HepG2 (cell line): ENCODE measurements around the gene BIRC5. TPM values are rescaled to one million over a fixed set of nuclear protein-coding genes. Genes with fewer than 3 reads are reported as not detected.

Experiments
- ATAC-seq: fragments of 200-7000 bp; cut with Tn5 transposase; 3 replicates; pipeline ENCODE4 v1.9.1; 2020; ENCODE audit warnings: mild to moderate bottlenecking, moderate library complexity
- BruUV-seq: library from RNA; stranded (reverse); fragments of 400-500 nt; replicated peaks from 2 replicates; lab custom pipeline; 2021; lab: Mats Ljungman, UMichigan
- CTCF ChIA-PET: fragments of 300-600 bp; formaldehyde crosslinking; extraction: SDS; loops from one replicate; lab custom pipeline; 2021; ENCODE audit warnings: low total read pairs, inconsistent platforms, low intra/inter-chr PET ratio; lab: Yijun Ruan, JAX
- POLR2A ChIA-PET: fragments of 350-600 bp; sonication (Branson Sonifier 250); formaldehyde crosslinking; loops from one replicate; lab custom pipeline; 2020; ENCODE audit warnings: antibody characterized with exemption, inconsistent platforms; lab: Yijun Ruan, JAX
- DNase-seq: peaks from one replicate; pipeline ENCODE4 v3.0.0-alpha.2; 2015; ENCODE audit warnings: low spot score
- FAIRE-seq: peaks from 3 replicates; lab custom pipeline; 2011; peaks lifted over from hg19 to GRCh38; lab: Jason Lieb, UNC
- H2AFZ ChIP-seq: one replicate; pipeline ENCODE4 v1.6.1; 2011; ENCODE audit warnings: low read length, inconsistent platforms
- H3K27ac ChIP-seq: fragments of 300-600 bp; 3 replicates; pipeline ENCODE4 v1.8.0; 2011; ENCODE audit warnings: mixed run types, mild to moderate bottlenecking, mixed read lengths, low read length, inconsistent platforms; ENCODE audit not compliant: insufficient read depth; ENCODE audit errors: extremely low read length
- H3K27me3 ChIP-seq, 2 experiments: fragments of 200-600 bp in 1 of 2; 2 replicates in 1 of 2; 3 replicates in 1 of 2; pipeline versions ENCODE4 v1.6.0 to v1.8.0; 2011; ENCODE audit warnings: low read length in 2 of 2, mild to moderate bottlenecking in 2 of 2, moderate library complexity in 2 of 2, inconsistent platforms in 1 of 2; ENCODE audit not compliant: insufficient read depth in 2 of 2, control insufficient read depth in 1 of 2
- H3K36me3 ChIP-seq, 2 experiments: fragments of 200-600 bp in 1 of 2; replicated peaks in 1 of 2; 2 replicates in 1 of 2; 3 replicates in 1 of 2; pipeline versions ENCODE4 v1.5.1 to v1.8.0; 2011; ENCODE audit warnings: low read length in 2 of 2, inconsistent platforms in 1 of 2; ENCODE audit not compliant: insufficient read depth in 2 of 2, control insufficient read depth in 1 of 2
- H3K4me1 ChIP-seq: 2 replicates; pipeline ENCODE4 v1.5.1; 2012; ENCODE audit warnings: low read length, inconsistent platforms; ENCODE audit not compliant: insufficient read depth
- H3K4me2 ChIP-seq: 2 replicates; pipeline ENCODE4 v1.6.0; 2011; ENCODE audit warnings: low read depth, low read length, inconsistent platforms
- H3K4me3 ChIP-seq, 3 experiments: fragments of 200-600 bp in 1 of 3; sonication (generic), shearing (Covaris generic) in 1 of 3; replicated peaks in 1 of 3; 2 replicates each; pipeline ENCODE4 v1.5.1; 2011 to 2016; ENCODE audit warnings: low read length in 3 of 3, inconsistent platforms in 2 of 3, low read depth in 2 of 3, mild to moderate bottlenecking in 2 of 3, control low read depth in 1 of 3, mixed read lengths in 1 of 3; ENCODE audit not compliant: insufficient read depth in 1 of 3
- H3K79me2 ChIP-seq: one replicate; pipeline ENCODE4 v1.6.1; 2011; ENCODE audit warnings: low read length, inconsistent platforms; ENCODE audit not compliant: insufficient read depth
- H3K9ac ChIP-seq: 2 replicates; pipeline ENCODE4 v1.6.0; 2011; ENCODE audit warnings: mild to moderate bottlenecking, low read depth, low read length, inconsistent platforms; ENCODE audit not compliant: insufficient read depth
- H3K9me3 ChIP-seq: 2 replicates; pipeline ENCODE4 v1.5.1; 2012; ENCODE audit warnings: mild to moderate bottlenecking, low read length
- H4K20me1 ChIP-seq: 2 replicates; pipeline ENCODE4 v1.6.0; 2011; ENCODE audit warnings: inconsistent platforms, mild to moderate bottlenecking, low read length, moderate library complexity; ENCODE audit not compliant: insufficient read depth
- GATAD1 ChIP-seq: IDR thresholded peaks from 2 replicates; pipeline ENCODE4 v1.6.1; 2016; ENCODE audit warnings: missing genetic modification reagents, missing compliant biosample characterization
- IRF2 ChIP-seq: IDR thresholded peaks from 2 replicates; pipeline ENCODE4 v1.6.1; 2018; ENCODE audit warnings: missing genetic modification reagents, missing compliant biosample characterization
- POLR2G ChIP-seq: fragments of 200-400 bp; formaldehyde crosslinking; IDR thresholded peaks from 2 replicates; pipeline ENCODE4 v1.6.1; 2018; ENCODE audit warnings: mild to moderate bottlenecking, low read depth, low read length, moderate library complexity
- SIX1 ChIP-seq: sonication (generic); formaldehyde crosslinking; IDR thresholded peaks from 2 replicates; pipeline ENCODE4 v1.4.0; 2020; ENCODE audit warnings: missing genetic modification reagents, borderline replicate concordance
- SIX4 ChIP-seq: sonication (generic); formaldehyde crosslinking; IDR thresholded peaks from 2 replicates; pipeline ENCODE4 v1.4.0; 2020; ENCODE audit warnings: missing genetic modification reagents
- TBP ChIP-seq: sonication (generic); formaldehyde crosslinking; IDR thresholded peaks from 2 replicates; pipeline ENCODE4 v1.5.0; 2020; ENCODE audit warnings: missing genetic modification reagents
- WGBS: methylation state at CpG from one replicate; pipeline ENCODE4 v1.1.6; 2017; ENCODE audit warnings: low lambda C conversion rate; 5-methylcytosine and 5-hydroxymethylcytosine counted together
- in situ Hi-C: cut with HindIII; loops from 2 replicates; pipeline ENCODE4 v1.10.0; 2017; ENCODE audit warnings: low pct_unique_long_range_greater_than_20kb; ENCODE audit not compliant: extremely low pct_ligation_motif_present
- intact Hi-C: fragments of 100-400 bp; cut with micrococcal nuclease; formaldehyde crosslinking; loops from one replicate; pipeline ENCODE4 v1.10.0; 2022; ENCODE audit not compliant: unreplicated experiment
- polyA plus RNA-seq, 8 experiments: library from polyadenylated mRNA; depleted of rRNA in 3 of 8; stranded (reverse) in 7 of 8; unstranded in 1 of 8; fragments of >200 nt; fragmentation: Illumina TruSeq in 4 of 8; extraction: Trizol in 4 of 8; gene quantifications; 2 replicates each; pipeline versions ENCODE4 v1.2.1 to v1.2.3, GENCODE V29; 2011 to 2016; ENCODE audit warnings: low read depth in 4 of 8, missing spikeins in 1 of 8, mixed read lengths in 1 of 8; ENCODE audit not compliant: insufficient read depth in 1 of 8
- total RNA-seq, 5 experiments: library from RNA; depleted of rRNA; stranded (reverse); fragments of >200 nt; fragmentation: Illumina TruSeq; extraction: Trizol; gene quantifications; 2 replicates each; pipeline ENCODE4 v1.2.3, GENCODE V29; 2016; ENCODE audit warnings: low read depth in 1 of 5
- TF ChIP-seq, protein P1 (sequence below): sonication (generic); formaldehyde crosslinking; IDR thresholded peaks from 2 replicates; pipeline ENCODE4 v1.4.0; 2020; ENCODE audit warnings: mild to moderate bottlenecking, missing genetic modification reagents
- TF ChIP-seq, protein P2 (sequence below): sonication (generic); formaldehyde crosslinking; IDR thresholded peaks from 2 replicates; pipeline ENCODE4 v1.4.0; 2020; ENCODE audit warnings: missing genetic modification reagents, borderline replicate concordance
- TF ChIP-seq, protein P3 (sequence below): sonication (generic); formaldehyde crosslinking; IDR thresholded peaks from 2 replicates; pipeline ENCODE4 v1.5.0; 2020; ENCODE audit warnings: mild to moderate bottlenecking, missing genetic modification reagents

The BIRC5 gene
- total and polyA plus RNA-seq, 2 of the 13 experiments (the other 11 are each of a cell fraction or from before 2014, with no cell fraction given), result 30.3 to 135 TPM

DNA sequence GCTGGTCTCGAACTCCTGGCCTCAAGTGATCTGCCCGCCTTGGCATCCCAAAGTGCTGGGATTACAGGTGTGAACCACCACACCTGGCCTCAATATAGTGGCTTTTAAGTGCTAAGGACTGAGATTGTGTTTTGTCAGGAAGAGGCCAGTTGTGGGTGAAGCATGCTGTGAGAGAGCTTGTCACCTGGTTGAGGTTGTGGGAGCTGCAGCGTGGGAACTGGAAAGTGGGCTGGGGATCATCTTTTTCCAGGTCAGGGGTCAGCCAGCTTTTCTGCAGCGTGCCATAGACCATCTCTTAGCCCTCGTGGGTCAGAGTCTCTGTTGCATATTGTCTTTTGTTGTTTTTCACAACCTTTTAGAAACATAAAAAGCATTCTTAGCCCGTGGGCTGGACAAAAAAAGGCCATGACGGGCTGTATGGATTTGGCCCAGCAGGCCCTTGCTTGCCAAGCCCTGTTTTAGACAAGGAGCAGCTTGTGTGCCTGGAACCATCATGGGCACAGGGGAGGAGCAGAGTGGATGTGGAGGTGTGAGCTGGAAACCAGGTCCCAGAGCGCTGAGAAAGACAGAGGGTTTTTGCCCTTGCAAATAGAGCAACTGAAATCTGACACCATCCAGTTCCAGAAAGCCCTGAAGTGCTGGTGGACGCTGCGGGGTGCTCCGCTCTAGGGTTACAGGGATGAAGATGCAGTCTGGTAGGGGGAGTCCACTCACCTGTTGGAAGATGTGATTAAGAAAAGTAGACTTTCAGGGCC lies 5.5 kb downstream of the BIRC5 start:
- POLR2A ChIA-PET, result interaction anchor here (0.5 kb wide), 1 partner anchor 19 kb away, joined by 3 read pairs; no protein-coding TSS in a partner anchor
- CTCF ChIA-PET, result no interaction called here
- ATAC-seq (0 out of 3 replicates have a peak, but pooled peaks have one; percentile 17), DNase-seq (no peak), FAIRE-seq (no peak)
- Histone ChIP-seq H3K4me1 (peaks cover 18% of the 10 kb centered on the region), H3K27me3 (no peaks in the 10 kb centered on the region), H3K9me3 (no peaks in the 10 kb centered on the region), H4K20me1 (no peaks in the 10 kb centered on the region), H3K4me2 (no peak overlapping the region), H2AFZ (no peak overlapping the region), H3K36me3 (peaks cover 32 to 50% of the 10 kb centered on the region in 2 experiments), H3K79me2 (peaks cover 22% of the 10 kb centered on the region), H3K9ac (peak overlapping the region; percentile 17; the same call in 1 of the 2 replicates), H3K27ac (no peak overlapping the region), H3K4me3 (no peak overlapping the region)
- intact Hi-C loops, result no loop called here
- in situ Hi-C loops, result no loop called here
- no TSS peak for BruUV-seq
- TF ChIP-seq GATAD1 (CRISPR knock-in tag) (no peak), SIX4 (CRISPR knock-in tag) (0 out of 2 replicates have a peak, but pooled peaks have one; percentile 23), POLR2G (no peak), SIX1 (peak; percentile 15; the same call in 1 of the 2 replicates)
- 96% methylated on average over 11 of the region's 11 CpGs for WGBS

DNA sequence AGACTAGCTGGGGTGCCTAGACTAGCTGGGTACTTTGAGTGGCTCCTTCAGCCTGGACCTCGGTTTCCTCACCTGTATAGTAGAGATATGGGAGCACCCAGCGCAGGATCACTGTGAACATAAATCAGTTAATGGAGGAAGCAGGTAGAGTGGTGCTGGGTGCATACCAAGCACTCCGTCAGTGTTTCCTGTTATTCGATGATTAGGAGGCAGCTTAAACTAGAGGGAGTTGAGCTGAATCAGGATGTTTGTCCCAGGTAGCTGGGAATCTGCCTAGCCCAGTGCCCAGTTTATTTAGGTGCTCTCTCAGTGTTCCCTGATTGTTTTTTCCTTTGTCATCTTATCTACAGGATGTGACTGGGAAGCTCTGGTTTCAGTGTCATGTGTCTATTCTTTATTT lies 9.0 kb downstream of the BIRC5 start:
- no peak overlapping the region for H2AFZ ChIP-seq
- ChIA-PET POLR2A (no interaction called here), CTCF (no interaction called here)
- intact Hi-C loops, result no loop called here
- no peak overlapping the region for H3K4me2 ChIP-seq
- no peak overlapping the region for H3K9ac ChIP-seq
- DNase-seq, result no peak
- in situ Hi-C loops, result no loop called here
- BruUV-seq, result no TSS peak
- no peak for FAIRE-seq
- no peaks in the 10 kb centered on the region for H4K20me1 ChIP-seq
- no peak overlapping the region for H3K27ac ChIP-seq
- peaks cover 26 to 48% of the 10 kb centered on the region in 2 experiments for H3K36me3 ChIP-seq
- ATAC-seq, result no peak
- 100% methylated on average over 4 of the region's 4 CpGs for WGBS
- peaks cover 2 to 5% of the 10 kb centered on the region in 2 experiments; a peak in 2 of 5 replicates for H3K27me3 ChIP-seq
- H3K9me3 ChIP-seq, result no peaks in the 10 kb centered on the region
- no peak overlapping the region for H3K4me3 ChIP-seq
- no peaks in the 10 kb centered on the region for H3K4me1 ChIP-seq
- peaks cover 3% of the 10 kb centered on the region for H3K79me2 ChIP-seq
- TF ChIP-seq IRF2 (CRISPR knock-in tag) (no peak), TBP (CRISPR knock-in tag) (no peak)
- TF ChIP-seq, protein P1, sequence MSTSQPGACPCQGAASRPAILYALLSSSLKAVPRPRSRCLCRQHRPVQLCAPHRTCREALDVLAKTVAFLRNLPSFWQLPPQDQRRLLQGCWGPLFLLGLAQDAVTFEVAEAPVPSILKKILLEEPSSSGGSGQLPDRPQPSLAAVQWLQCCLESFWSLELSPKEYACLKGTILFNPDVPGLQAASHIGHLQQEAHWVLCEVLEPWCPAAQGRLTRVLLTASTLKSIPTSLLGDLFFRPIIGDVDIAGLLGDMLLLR, result no peak
- TF ChIP-seq, protein P2, sequence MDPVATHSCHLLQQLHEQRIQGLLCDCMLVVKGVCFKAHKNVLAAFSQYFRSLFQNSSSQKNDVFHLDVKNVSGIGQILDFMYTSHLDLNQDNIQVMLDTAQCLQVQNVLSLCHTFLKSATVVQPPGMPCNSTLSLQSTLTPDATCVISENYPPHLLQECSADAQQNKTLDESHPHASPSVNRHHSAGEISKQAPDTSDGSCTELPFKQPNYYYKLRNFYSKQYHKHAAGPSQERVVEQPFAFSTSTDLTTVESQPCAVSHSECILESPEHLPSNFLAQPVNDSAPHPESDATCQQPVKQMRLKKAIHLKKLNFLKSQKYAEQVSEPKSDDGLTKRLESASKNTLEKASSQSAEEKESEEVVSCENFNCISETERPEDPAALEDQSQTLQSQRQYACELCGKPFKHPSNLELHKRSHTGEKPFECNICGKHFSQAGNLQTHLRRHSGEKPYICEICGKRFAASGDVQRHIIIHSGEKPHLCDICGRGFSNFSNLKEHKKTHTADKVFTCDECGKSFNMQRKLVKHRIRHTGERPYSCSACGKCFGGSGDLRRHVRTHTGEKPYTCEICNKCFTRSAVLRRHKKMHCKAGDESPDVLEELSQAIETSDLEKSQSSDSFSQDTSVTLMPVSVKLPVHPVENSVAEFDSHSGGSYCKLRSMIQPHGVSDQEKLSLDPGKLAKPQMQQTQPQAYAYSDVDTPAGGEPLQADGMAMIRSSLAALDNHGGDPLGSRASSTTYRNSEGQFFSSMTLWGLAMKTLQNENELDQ (CRISPR knock-in tag), result no peak
- TF ChIP-seq, protein P3, sequence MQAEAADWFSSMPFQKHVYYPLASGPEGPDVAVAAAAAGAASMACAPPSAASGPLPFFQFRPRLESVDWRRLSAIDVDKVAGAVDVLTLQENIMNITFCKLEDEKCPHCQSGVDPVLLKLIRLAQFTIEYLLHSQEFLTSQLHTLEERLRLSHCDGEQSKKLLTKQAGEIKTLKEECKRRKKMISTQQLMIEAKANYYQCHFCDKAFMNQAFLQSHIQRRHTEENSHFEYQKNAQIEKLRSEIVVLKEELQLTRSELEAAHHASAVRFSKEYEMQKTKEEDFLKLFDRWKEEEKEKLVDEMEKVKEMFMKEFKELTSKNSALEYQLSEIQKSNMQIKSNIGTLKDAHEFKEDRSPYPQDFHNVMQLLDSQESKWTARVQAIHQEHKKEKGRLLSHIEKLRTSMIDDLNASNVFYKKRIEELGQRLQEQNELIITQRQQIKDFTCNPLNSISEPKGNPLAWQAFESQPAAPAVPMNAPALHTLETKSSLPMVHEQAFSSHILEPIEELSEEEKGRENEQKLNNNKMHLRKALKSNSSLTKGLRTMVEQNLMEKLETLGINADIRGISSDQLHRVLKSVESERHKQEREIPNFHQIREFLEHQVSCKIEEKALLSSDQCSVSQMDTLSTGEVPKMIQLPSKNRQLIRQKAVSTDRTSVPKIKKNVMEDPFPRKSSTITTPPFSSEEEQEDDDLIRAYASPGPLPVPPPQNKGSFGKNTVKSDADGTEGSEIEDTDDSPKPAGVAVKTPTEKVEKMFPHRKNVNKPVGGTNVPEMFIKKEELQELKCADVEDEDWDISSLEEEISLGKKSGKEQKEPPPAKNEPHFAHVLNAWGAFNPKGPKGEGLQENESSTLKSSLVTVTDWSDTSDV (CRISPR knock-in tag), result no peak
